HCT116 (cell line): ENCODE measurements around the gene ZNF600. TPM values are rescaled to one million over a fixed set of nuclear protein-coding genes. Genes with fewer than 3 reads are reported as not detected.
A peak's percentile ranks its signal among the peaks of the same experiment; 100 is the strongest.

Source experiments
- ATAC-seq: fragments of 200-7000 bp; cut with Tn5 transposase; 2 replicates; pipeline ENCODE4 v1.9.1; 2020; ENCODE audit warnings: mild to moderate bottlenecking, moderate library complexity
- BruUV-seq: library from RNA; stranded (reverse); fragments of 400-500 nt; replicated peaks from 2 replicates; lab custom pipeline; 2021; lab: Mats Ljungman, UMichigan
- CTCF ChIA-PET: fragments of 300-600 bp; sonication (Branson Sonifier 250); formaldehyde crosslinking; loops from one replicate; lab custom pipeline; 2021; ENCODE audit warnings: antibody characterized with exemption; lab: Charles Lee
- POLR2A ChIA-PET: fragments of 300-600, 350-600 bp; sonication (Branson Sonifier 250); formaldehyde crosslinking; loops from one replicate; lab custom pipeline; 2021; ENCODE audit warnings: antibody characterized with exemption; lab: Charles Lee
- RAD21 ChIA-PET, 2 experiments: fragments of 300-600 bp; sonication (Branson Sonifier 250); formaldehyde crosslinking; loops; one replicate each; lab custom pipeline; 2023; ENCODE audit warnings: low total read pairs in 2 of 2; ENCODE audit not compliant: uncharacterized antibody in 2 of 2, unreplicated experiment in 2 of 2, low non-redundant PET in 1 of 2; lab: Charles Lee
- DNase-seq: peaks from one replicate; pipeline ENCODE4 v3.0.0-alpha.2; 2010; ENCODE audit warnings: low read depth, low spot score
- H2AFZ ChIP-seq: fragments of 200-600 bp; shearing (Covaris generic), sonication (generic); 2 replicates; pipeline ENCODE4 v1.6.1; 2017; ENCODE audit warnings: low read depth, mixed run types, mixed read lengths, antibody characterized with exemption, low read length; ENCODE audit not compliant: poor library complexity, severe bottlenecking
- H3K27ac ChIP-seq: 2 replicates; pipeline ENCODE4 v1.5.1; 2012; ENCODE audit warnings: low read depth, low read length
- H3K27me3 ChIP-seq: fragments of 200-600 bp; sonication (generic); 2 replicates; pipeline ENCODE4 v1.6.1; 2016; ENCODE audit warnings: mixed run types, low read length, mixed read lengths; ENCODE audit not compliant: insufficient read depth
- H3K36me3 ChIP-seq, 2 experiments: fragments of 200-500 bp in 1 of 2; fragments of 200-600 bp in 1 of 2; sonication (Bioruptor generic) in 1 of 2; sonication (generic) in 1 of 2; 2 replicates each; pipeline versions ENCODE4 v1.5.1 to v1.6.1; 2014 to 2016; ENCODE audit warnings: low read length in 2 of 2, inconsistent platforms in 1 of 2, mixed read lengths in 1 of 2, mixed run types in 1 of 2; ENCODE audit not compliant: insufficient read depth in 2 of 2, control insufficient read depth in 1 of 2
- H3K4me1 ChIP-seq, 2 experiments: fragments of 200-600 bp in 1 of 2; sonication (generic) in 1 of 2; 2 replicates each; pipeline versions ENCODE4 v1.5.1 to v1.6.1; 2012 to 2017; ENCODE audit warnings: low read length in 2 of 2, inconsistent platforms in 1 of 2, mild to moderate bottlenecking in 1 of 2, mixed read lengths in 1 of 2, mixed run types in 1 of 2, moderate library complexity in 1 of 2; ENCODE audit not compliant: insufficient read depth in 2 of 2, control insufficient read depth in 1 of 2
- H3K4me2 ChIP-seq: fragments of 200-600 bp; sonication (generic); 2 replicates; pipeline ENCODE4 v1.6.1; 2017; ENCODE audit warnings: mixed run types, low read length, mixed read lengths
- H3K4me3 ChIP-seq, 2 experiments: fragments of 200-600 bp in 1 of 2; sonication (generic) in 1 of 2; replicated peaks in 1 of 2; 2 replicates each; pipeline ENCODE4 v1.5.1; 2011 to 2016; ENCODE audit warnings: low read length in 2 of 2, control low read depth in 1 of 2, low read depth in 1 of 2, mild to moderate bottlenecking in 1 of 2, mixed read lengths in 1 of 2, mixed run types in 1 of 2
- H3K79me2 ChIP-seq: fragments of 200-600 bp; sonication (generic); 2 replicates; pipeline ENCODE4 v1.6.1; 2017; ENCODE audit warnings: mild to moderate bottlenecking, mixed run types, low read length, moderate library complexity, mixed read lengths; ENCODE audit not compliant: insufficient read depth
- H3K9ac ChIP-seq: fragments of 200-600 bp; sonication (generic); 2 replicates; pipeline ENCODE4 v1.6.1; 2016; ENCODE audit warnings: low read length, mixed read lengths
- H3K9me2 ChIP-seq: fragments of 200-600 bp; sonication (generic), shearing (Covaris generic); 2 replicates; pipeline ENCODE4 v1.6.1; 2017; ENCODE audit warnings: mixed run types, mild to moderate bottlenecking, moderate library complexity; ENCODE audit not compliant: insufficient read depth
- H3K9me3 ChIP-seq, 2 experiments: fragments of 200-500 bp in 1 of 2; fragments of 200-600 bp in 1 of 2; sonication (Bioruptor generic) in 1 of 2; sonication (generic) in 1 of 2; 2 replicates each; pipeline ENCODE4 v1.6.1; 2014 to 2017; ENCODE audit warnings: low read length in 2 of 2, mixed read lengths in 2 of 2, inconsistent platforms in 1 of 2, low read depth in 1 of 2, mild to moderate bottlenecking in 1 of 2, mixed run types in 1 of 2, moderate library complexity in 1 of 2; ENCODE audit not compliant: control insufficient read depth in 1 of 2, insufficient read depth in 1 of 2
- H4K20me1 ChIP-seq: fragments of 200-600 bp; sonication (generic), shearing (Covaris generic); 2 replicates; pipeline ENCODE4 v1.6.1; 2017; ENCODE audit warnings: mixed run types, mild to moderate bottlenecking, moderate library complexity; ENCODE audit not compliant: insufficient read depth
- CTCF ChIP-seq, 3 experiments: fragments of 200-600 bp in 1 of 3; sonication (generic) in 1 of 3; IDR thresholded peaks in 2 of 3; conservative IDR thresholded peaks in 1 of 3; 2 replicates each; pipeline ENCODE4 v1.5.1; 2012 to 2017; ENCODE audit warnings: low read depth in 2 of 3, low read length in 2 of 3, antibody characterized with exemption in 1 of 3, borderline replicate concordance in 1 of 3, control low read depth in 1 of 3, mild to moderate bottlenecking in 1 of 3, mixed read lengths in 1 of 3, mixed run types in 1 of 3, moderate library complexity in 1 of 3; ENCODE audit not compliant: insufficient read depth in 1 of 3
- ELF1 ChIP-seq: IDR thresholded peaks from 2 replicates; pipeline ENCODE4 v1.6.1; 2012; ENCODE audit warnings: low read depth, borderline replicate concordance
- EZH2 ChIP-seq: fragments of 200-600 bp; sonication (generic); IDR thresholded peaks from 2 replicates; pipeline ENCODE4 v1.6.1; 2017; ENCODE audit warnings: antibody characterized with exemption, mixed run types
- POLR2A ChIP-seq: IDR thresholded peaks from 2 replicates; pipeline ENCODE4 v1.7.0; 2011; ENCODE audit warnings: borderline replicate concordance; ENCODE audit not compliant: insufficient read depth, insufficient read length; ENCODE audit errors: extremely low read depth
- POLR2AphosphoS5 ChIP-seq: IDR thresholded peaks from 2 replicates; pipeline ENCODE4 v1.6.1; 2011; ENCODE audit warnings: mild to moderate bottlenecking, low read depth, low read length, moderate library complexity
- RAD21 ChIP-seq: IDR thresholded peaks from 2 replicates; pipeline ENCODE4 v1.6.1; 2012; ENCODE audit warnings: low read depth, mild to moderate bottlenecking
- SIN3A ChIP-seq: IDR thresholded peaks from 2 replicates; pipeline ENCODE4 v1.6.1; 2012; ENCODE audit warnings: low read depth
- SP1 ChIP-seq: IDR thresholded peaks from 2 replicates; pipeline ENCODE4 v1.6.1; 2012; ENCODE audit warnings: low read depth
- ZNF274 ChIP-seq: fragments of 200-500 bp; sonication (Bioruptor generic); IDR thresholded peaks from 2 replicates; pipeline ENCODE4 v1.6.1; 2014; ENCODE audit warnings: mild to moderate bottlenecking, low read depth, low read length, inconsistent platforms
- intact Hi-C: fragments of 100-400 bp; cut with micrococcal nuclease; formaldehyde crosslinking; loops from 2 replicates; pipeline ENCODE4 v1.10.0; 2022
- total RNA-seq: library from RNA; stranded (reverse); gene quantifications from one replicate; pipeline ENCODE4 v1.2.1, GENCODE V29; 2021; ENCODE audit not compliant: unreplicated experiment

Gene ZNF600
- total RNA-seq, 1 experiment from 2014 or later, result 12.7 TPM

DNA sequence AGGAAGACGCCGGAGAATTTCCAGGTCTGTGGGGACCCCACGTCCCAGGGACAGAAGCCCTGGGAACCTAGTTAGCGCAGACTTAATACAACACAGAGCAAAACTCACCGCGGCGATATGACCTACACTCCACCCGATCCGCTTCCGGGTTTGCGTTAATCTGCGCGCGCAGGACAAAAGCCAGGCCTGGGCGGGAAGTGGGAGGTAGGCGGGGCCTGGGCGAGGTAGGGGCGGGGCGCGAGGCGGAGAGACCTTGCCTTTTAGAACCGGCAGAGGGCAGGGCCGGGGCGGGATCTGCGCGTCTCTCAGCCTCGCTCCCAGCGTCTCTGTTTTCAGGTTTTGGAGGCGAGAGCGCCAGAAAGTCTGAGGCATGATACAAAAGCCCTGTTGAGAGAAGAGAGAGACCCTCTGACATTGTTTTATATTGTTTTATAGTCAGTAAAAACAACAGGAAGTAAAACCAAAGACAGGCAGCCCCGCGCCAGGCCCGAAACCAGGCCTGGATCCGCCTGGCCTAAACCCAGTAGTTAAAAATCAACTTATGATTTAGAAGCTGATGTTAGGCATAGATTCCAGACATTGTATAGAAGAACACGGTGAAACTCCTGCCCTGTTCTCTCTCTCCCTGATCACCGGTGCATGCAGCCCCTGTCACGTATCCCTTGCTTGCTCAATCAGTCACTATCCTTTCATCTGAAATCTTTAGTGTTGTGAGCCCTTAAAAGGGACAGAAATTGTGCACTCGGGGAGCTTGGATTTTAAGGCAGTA lies 51.5 kb downstream of the ZNF600 start, which contains the start of gene ZNF611:
Gene ZNF611 (minus strand): TSS at position 152 of the 769 bp plus-strand sequence. CDS start 19,150 bp downstream, outside the sequence.
- Histone ChIP-seq H2AFZ (peak within 1 kb of the TSS; percentile 85), H3K9me2 (no peaks in the 10 kb centered on the region), H3K36me3 (no peaks in the 10 kb centered on the region), H3K9ac (peak within 1 kb of the TSS; percentile 90), H4K20me1 (no peaks in the 10 kb centered on the region), H3K27ac (peak within 1 kb of the TSS; percentile 42), H3K4me2 (peak within 1 kb of the TSS; percentile 94), H3K4me1 (peaks cover 3 to 10% of the 10 kb centered on the region in 2 experiments; a peak in 2 of 4 replicates), H3K27me3 (no peaks in the 10 kb centered on the region), H3K79me2 (no peaks in the 10 kb centered on the region), H3K9me3 (peaks cover 4 to 8% of the 10 kb centered on the region in 2 experiments; a peak in 2 of 4 replicates), H3K4me3 (peak within 1 kb of the TSS; percentile 71 to 94)
- RAD21 ChIA-PET, result no interaction called here
- BruUV-seq, result no TSS peak
- no peak for TF ChIP-seq ZNF274
- TF ChIP-seq CTCF (IDR thresholded peaks at IDR 0.05 in 2 of 3, conservative IDR thresholded peaks at IDR 0.05 in 1 of 3; ENCODE audit: borderline replicate concordance in 1 of 3, insufficient read depth in 1 of 3, low read depth in 2 of 3, low read length in 2 of 3), result peak; percentile 14 to 71 (median 63); a peak in 5 of 6 replicates
- peak; percentile 95 for TF ChIP-seq ELF1
- no peak for TF ChIP-seq EZH2
- peak; percentile 65 for TF ChIP-seq RAD21
- peak; percentile 89 for TF ChIP-seq POLR2AphosphoS5
- peak; percentile 27 for TF ChIP-seq POLR2A
- peak; percentile 70; the same call in 1 of the 2 replicates for TF ChIP-seq SIN3A
- TF ChIP-seq SP1, result peak; percentile 60
- intact Hi-C loops, result no loop called here
- DNase-seq (peak; percentile 87), ATAC-seq (peak; percentile 99)
- POLR2A ChIA-PET, result no interaction called here
- CTCF ChIA-PET, result no interaction called here
